ENCODE measurements around the gene CCDC40.
"Not testable (repeated sequence)": the region's sequence is repeated elsewhere in the genome, so short reads cannot be mapped to it uniquely, and the experiment has no call there.

CCDC40 gene, protein sequence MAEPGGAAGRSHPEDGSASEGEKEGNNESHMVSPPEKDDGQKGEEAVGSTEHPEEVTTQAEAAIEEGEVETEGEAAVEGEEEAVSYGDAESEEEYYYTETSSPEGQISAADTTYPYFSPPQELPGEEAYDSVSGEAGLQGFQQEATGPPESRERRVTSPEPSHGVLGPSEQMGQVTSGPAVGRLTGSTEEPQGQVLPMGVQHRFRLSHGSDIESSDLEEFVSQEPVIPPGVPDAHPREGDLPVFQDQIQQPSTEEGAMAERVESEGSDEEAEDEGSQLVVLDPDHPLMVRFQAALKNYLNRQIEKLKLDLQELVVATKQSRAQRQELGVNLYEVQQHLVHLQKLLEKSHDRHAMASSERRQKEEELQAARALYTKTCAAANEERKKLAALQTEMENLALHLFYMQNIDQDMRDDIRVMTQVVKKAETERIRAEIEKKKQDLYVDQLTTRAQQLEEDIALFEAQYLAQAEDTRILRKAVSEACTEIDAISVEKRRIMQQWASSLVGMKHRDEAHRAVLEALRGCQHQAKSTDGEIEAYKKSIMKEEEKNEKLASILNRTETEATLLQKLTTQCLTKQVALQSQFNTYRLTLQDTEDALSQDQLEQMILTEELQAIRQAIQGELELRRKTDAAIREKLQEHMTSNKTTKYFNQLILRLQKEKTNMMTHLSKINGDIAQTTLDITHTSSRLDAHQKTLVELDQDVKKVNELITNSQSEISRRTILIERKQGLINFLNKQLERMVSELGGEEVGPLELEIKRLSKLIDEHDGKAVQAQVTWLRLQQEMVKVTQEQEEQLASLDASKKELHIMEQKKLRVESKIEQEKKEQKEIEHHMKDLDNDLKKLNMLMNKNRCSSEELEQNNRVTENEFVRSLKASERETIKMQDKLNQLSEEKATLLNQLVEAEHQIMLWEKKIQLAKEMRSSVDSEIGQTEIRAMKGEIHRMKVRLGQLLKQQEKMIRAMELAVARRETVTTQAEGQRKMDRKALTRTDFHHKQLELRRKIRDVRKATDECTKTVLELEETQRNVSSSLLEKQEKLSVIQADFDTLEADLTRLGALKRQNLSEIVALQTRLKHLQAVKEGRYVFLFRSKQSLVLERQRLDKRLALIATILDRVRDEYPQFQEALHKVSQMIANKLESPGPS

DNA sequence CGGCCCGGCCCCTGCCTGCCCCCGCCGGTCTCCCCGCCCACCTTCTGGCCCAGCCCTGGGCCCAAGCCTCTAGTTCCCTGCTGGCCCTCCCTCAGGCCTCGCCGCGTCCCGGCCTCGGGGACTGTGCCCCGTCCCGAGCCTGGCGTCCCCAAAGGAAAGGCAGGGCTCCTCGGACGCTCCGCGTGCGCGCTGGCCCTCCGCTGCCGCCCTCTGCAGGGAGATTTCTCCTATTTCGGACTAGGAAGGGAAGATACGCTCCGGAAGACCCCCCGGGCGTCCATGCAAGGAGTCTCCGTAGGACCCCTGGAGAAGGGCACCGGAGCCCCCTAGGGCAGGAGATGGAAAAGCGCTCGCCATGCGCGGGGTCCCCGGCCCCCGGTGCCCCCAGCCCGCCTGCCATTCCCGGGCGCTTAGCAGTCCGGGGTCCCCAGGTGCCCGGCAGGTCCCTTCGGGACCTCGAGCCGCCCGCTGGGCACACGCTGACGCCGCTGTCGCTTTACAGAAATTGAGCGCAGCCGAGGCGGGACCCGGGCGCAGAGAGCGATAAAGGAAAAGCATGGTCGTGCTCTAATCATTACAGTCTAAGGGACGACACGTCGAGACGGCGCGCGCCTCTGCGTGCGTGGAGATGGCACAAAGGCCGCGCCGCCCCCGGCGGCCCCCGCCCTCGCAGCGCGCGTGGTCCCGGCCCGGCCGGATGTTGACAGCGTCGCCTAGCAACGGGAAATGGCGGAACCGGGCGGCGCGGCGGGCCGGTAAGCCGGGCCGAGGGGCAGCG, at the start of gene CCDC40:
TSS of gene CCDC40 (plus strand) at position 706 of the 778 bp plus-strand sequence. CDS start at position 727, 21 bp downstream.
- DNase-seq: peak; percentile 85

DNA sequence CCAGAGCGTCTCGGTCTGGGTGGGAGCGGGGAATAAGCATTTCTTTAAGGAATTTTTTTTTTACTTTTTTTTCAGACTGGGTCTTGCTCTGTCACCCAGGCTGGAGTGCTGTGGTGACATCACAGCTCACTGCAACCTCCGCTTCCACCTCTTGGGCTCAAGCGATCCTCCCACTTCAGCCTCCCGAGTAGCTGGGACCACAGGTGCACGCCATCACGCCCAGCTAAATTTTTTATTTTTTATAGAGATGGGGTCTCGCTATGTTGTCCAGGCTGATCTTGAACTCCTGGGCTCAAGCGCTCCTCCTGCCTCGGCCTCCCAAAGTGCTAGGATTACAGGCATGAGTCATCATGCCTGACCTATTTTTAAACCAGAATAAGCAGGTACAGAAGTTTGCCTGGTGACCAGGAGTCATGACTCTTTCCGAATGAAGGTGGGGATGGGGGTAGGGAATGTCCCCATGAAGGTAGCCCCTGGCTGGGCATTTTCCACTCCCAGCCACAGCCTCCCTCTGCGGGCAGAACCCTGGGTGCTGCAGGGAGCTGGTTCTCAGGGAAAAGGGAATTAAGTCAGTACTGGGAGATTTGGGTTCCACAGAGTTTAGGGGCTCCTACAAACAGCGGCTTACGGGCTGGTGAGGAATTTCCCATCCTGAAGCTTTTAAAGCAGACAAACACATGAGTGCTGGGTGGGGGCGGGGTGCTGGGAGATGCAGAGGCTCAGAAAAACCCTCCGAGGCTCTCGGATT, 49.1 kb upstream of the CCDC40 start:
- no peak for DNase-seq

DNA sequence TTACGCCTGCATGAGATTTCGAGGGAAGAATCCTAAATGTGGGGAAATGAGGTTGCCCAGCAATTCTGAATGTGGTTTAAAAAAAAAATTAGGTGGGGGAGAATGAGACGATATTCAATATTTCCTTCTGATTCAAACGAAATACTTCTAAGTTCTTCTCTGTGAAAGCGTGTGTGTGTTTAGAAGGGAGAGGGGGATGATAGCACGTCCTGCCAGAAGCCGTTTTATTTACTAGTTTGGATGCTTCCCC, 48.6 kb upstream of the CCDC40 start:
- no peak for DNase-seq

DNA sequence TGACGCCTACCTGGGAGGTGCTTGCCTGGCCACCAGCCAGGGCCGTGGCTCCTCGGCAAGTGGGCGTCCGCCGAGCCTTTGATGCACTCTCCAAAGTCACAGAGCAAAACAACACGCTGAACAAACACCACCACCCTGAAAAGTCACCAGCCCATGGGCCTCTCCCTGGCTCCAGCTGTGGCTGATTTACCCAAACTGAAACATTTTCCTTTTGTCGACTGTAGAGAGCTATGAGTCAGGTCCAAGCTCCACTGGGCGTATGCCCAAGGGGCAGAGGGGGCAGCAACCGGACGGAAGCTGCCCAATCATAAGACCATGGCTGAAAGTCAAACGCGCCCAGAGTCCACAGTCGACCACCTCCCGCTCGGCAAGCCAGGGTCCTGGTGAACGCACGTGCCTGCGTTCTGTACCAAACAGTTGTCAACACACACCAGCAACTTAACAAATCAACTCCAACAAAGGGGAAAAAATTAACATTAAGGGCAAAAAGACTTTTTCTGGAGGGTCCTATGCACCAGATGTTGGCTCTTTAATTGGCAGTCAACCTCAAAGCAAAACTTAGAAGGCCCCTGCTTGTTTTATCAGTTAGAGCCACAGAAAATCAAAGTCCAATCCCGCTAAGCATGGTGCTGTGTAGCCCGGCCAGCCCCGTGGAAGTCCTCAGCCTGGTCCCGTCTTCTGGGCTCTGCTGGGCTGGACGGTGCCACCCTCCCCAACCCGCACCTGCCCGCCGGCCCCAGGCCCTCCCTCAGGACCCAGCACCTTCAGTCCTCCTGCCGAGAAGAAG, 48.1 kb upstream of the CCDC40 start:
- no peak for DNase-seq

DNA sequence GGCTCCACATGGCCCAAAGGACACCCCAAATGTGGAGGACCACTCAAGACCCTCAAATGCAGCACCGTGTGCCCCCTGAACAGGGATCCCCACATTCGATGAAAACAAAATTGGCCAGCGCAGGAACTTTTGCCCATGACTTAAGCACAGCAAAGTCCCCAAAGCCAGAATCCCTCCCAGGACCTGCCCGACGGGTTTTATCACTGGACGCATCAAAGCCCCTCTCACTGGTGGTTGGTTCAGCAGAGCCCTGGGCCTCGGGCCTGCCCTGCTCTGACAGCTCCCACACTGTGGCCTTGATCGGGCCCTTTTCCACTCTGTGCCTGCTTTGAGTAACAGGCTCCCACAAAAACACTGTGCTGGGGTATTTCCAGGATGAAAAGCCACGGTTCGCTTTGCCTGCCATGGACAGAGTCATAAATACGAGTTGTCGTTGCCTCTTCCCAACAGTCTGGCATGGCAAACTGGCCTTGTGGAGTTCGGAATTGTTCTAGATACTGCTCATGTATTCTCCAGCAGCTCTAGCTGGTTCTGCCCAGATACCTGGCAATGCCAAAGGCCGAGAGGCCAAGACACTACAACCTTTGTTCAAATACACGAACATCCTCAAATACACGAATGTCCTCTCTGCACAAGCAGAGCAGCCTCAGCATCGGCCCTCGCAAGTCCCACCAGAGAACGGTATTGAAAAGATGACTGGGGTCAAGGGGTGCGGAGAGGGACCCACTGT, 47.2 kb upstream of the CCDC40 start:
- no peak for DNase-seq

DNA sequence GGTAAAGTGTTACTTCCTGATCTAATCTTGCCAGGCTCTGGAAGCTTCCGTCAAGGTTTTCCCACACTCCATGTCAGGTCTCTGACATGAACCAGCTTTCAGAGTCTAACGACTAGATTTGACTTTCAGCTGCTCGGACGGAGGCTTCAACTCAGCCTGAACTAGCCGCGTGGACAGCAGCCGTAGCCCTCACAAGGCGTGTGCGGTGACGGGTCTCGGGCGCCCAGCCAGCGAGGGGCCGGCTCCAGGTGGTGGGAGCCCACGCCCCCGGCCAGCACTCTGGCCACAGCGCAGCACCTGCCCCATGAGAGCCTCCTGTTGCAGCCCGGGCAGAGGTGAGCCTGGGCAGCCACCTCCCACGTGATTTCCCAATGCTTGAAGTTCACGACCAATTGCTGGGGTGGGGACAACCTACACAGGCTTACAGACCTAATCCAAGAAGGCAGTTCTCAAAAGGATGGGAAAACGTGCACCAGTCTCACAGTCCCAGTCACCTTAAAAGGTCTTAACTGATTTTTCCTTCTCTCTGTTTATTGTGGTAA, 46.3 kb upstream of the CCDC40 start:
- DNase-seq: no peak

DNA sequence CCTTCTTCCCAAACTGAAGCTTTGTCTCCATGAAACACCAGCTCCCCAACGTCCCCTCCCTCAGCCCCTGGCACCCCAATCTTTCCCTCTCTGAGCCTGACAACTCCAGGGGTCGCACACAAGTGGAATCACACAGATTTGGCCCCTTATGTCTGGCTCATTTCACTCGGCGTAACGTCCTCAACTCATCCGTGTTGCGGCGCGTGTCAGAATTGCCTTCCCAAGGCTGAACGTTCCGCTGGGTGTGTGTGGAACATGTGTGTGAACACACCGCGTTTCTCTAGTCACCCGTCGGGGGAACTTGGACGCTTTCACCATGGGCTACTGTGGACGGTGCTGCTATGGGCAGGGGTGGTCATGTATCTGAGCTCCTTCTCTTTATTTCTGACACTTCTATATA, 45.7 kb upstream of the CCDC40 start:
- DNase-seq: no peak

DNA sequence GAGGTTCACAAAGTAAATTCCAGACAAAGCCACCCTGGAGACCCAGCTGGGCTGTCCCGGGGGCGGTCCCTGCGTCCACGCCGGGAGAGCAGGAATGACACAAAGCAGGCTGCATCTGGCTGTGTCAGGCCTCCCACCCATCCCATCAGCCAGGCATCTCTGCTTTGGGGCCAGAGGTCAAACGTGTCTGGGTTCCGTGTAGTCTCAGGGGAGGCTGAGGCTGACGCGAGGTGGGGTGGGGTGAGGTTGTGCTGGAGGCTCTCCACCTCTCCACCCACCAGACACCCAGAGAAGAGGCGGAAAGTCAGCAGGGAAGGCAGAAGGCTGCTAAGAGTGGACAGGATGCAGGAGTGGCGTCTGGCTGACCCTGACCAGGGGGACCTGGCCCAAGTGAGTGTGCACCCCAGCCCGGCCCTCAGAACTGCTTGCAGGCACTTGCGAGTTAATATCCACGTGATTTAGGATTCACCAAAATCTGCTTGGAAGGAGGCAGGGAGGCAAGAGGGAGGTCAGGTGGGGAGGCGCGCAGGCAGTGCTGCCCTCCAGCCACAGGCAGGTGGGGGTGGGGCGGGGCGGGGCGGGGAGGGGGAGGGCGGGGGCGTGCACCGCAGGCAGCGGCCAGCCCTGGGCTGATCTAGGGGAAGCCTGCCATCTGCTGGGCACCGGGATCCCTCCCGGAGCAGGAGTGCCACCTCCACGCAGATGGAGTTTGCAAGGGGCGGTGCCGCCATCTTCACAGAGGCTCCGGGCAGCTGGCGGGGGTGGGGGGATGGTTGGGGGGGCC, 45.1 kb upstream of the CCDC40 start:
- DNase-seq: peak; percentile 86

DNA sequence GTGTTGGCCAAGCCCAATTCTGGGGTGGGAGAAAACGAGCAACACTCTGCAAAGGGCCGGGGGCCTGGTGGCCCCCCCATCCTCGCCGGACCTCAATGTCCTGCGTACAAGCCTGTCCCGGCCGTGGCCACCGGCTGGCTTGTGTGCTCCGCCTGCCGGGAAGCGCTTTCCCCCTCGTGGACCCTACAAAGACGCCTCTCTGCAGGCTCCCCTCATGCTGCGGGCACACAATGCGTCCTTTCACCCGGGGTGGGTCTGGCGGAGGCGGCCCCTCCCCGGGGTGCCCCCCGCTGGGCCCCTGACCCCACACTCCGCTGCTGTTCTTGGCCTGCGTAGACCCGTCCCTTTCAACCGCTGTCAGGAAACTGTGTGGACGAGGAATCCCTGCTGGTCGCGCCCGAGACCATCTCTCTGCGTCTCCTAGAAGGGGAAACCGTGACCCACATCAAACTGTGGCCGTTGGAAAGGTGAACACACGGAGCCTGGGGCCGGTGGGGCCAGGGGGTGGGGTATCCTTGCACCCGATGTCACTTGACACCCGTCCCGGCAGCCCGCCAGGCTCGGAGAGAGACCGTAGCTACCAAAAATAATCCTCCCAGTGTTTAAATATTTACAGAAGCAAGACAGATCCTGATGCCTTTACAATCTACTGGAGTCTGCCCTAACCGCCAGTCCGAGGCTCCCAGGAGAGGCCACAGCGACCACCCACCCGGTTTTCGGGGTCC, 44.4 kb upstream of the CCDC40 start:
- peak; percentile 67 for DNase-seq

DNA sequence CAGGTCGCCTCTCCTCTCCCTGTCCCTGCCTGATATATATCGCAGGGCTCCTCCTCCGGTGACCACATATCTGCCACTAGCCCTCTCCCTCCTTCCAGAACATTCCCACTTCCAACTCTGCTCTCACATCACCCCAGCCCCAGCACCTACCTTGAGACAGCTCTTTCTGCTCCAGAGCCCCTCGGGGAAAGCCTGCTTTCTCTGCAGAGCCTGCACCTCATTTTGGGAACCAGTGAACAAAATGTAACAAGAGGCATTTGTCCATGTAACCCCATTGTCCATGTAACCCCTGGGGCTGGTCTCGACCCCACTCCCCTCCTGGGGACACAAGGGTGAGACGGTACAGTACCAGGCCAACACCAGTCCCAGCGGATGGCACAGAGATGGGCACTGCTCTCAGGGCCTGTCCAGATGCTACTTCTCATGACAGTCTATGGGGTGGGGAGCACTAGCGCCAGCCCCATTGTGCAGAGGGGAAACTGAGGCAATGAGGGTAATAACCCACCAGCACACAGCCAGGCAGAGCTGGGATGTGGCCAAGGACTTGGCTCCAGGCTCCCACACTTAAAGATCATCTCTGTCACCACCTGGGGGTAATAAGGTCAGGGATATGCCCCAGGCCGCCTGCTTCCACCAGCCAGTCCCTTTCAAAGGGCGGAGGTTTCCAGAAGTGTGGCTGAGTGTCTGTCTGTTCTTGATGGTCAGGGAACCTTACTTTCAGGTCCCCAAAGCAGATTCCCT, 43.6 kb upstream of the CCDC40 start:
- DNase-seq: no peak

DNA sequence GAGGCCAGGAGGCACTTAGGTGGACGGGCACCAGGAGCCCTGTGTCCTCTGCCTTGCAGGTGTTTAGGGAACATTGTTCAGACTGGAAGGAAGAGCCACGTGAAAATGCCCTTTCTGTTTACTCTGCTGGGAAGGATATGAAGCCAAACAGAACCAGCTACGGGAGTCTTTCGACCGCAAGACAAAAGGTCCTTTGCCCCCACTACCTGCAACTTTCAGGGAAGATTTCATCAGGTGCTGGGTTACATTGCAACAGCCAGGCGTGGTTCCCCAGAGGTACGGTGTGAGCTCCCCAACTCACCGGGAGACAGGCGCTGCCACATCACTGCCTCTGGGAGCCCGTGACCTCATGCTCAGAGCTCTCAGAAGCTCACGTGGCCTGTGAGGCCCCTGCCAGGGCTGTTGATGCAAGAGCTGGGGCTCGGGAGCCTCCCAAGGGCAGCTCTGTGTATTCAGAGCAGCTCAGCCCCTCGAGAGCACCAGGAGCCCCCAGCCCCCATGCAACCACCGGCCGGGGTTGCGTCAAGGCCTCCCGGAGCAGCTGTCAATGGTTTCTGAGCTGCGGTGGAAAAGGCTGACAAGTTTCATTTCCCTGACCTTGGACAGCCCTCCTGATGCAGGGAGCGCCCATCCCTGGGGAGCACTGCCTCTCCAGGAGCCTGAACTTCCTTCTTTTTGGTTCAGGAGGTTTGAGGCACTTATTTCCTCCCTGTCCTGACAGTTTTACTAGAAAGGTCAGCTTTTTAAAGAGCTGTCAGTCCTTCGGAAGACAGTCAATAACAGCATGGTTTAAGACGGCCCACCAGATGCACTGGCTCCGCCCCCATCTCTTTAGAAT, 42.8 kb upstream of the CCDC40 start:
- DNase-seq: peak; percentile 78

DNA sequence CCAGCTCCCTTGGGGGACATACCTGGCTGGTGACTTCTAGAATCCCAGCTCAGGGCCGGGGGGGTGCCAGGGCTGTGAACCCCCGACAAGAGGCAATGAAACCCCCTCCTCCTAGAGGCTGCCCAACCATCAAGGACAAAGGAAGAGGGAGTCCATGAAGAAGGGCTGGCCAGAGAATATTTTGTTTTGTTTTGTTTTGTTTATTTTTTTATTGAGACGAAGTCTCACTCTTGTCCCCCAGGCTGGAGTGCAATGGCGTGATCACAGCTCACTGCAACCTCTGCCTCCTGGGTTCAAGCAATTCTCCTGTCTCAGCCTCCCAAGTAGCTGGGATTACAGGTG, 42.2 kb upstream of the CCDC40 start:
- DNase-seq: not testable (repeated sequence)

DNA sequence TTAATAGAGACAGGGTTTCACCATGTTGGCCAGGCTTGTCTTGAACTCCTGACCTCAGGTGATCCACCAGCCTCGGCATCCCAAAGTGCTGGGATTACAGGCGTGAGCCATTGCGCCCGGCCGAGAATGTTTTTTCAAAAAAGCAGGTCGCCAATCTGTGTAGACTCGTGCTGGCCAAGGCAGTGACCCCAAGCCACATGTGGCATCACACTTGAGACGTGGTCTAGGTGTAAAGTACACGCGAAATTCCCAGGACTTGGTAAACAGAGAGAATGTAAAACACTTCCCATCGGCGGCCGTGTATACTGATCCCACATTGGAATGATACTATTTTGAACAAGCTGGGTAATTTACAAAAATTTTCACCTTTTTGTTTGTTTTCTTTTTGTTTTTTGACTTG, 41.8 kb upstream of the CCDC40 start:
- DNase-seq: no peak

DNA sequence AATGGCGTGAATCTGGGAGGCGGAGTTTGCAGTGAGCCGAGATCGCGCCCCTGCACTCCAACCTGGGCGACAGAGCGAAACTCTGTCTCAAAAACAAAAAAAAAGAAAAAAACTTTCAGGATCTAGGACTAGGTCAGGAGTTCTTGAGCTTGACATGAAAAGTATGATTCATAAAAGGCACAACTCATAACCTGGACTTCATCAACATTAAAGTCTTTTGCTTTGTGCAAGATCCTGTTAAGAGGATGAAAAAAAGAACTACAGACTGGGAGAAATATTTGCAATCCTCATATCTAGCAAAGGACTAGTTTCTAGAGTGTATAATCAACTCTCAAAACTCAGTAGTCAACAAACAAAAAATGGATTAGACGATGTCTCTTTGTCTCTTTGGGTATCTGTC, 40.7 kb upstream of the CCDC40 start:
- DNase-seq: no peak

DNA sequence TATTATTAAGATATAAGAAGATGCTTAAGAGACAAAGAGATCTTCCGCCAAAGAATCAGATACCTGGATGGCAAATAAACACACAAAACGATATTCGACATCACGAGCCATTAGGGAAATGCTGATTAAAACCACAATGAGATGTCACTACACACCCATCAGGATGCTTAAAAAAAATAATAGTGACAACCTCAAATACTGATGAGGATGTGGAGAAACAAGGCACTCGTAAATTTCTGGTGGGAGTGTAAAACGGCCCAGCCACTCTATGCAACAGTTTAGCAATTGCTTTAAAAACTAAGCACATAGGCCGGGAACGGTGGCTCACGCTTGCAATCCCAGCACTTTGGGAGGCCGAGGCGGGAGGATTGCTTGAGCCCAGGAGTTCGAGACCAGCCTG, 40.2 kb upstream of the CCDC40 start:
- DNase-seq: no peak

DNA sequence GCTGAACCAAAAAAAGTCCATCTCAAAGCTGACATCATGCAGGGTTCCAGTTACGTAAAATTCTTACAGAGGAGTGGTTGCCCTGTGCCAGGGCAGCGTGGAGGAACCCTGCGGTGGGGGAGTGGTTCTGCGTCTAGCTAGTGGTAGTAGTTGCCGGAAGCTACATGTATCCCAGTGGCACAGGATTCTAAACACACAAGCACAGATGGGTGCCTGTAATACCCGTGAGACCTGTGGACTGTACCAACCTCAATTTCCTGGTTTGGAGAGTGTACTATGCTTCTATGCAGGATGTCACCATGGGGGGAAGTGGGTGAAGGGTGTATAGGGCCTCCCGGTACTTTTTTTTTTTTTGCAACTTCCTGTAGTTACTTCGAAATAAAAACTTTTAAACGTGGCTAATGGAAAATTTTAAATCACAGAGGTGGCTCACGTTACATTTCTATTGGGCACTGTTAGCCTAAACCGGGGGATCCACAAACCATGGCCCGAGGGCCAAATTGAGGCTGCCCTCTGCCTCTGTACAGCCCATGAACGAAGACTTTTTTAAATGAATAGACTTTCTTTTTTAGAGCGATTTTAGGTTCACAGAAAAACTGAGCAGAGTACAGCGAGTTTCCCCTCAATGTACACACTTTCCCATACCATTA, 39.3 kb upstream of the CCDC40 start:
- peak; percentile 78 for DNase-seq

DNA sequence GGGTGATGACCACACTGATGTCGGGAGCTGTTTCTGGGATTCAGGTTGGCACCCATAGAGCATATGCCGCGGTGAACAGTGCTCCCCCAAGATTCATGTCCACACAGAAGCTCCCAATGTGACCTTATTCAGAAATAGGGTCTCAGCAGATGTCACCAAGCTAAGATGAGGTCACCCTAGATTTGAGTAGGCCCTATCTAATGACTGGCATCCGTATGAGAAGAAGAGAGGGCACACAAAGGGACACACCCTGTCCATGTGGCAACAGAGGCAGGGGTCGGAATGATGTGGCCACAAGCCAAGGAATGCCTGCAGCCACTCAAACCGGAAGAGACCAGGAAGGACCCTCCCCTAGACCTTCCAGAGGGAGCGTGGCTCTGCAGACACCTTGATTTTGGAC, 36.3 kb upstream of the CCDC40 start:
- no peak for DNase-seq

All from activated CD8-positive, alpha-beta memory T cell treated with anti-CD3 and anti-CD28 coated beads, Interleukin-2, amount 50 U/mL, for 48 hours (primary cell).